ENCODE results near the gene SERPINA4.

Gene SERPINA4

GRCh38 chr14:94568186-94568585, 6.9 kb downstream of the SERPINA4 start:
- TF ChIP-seq, protein P1, sequence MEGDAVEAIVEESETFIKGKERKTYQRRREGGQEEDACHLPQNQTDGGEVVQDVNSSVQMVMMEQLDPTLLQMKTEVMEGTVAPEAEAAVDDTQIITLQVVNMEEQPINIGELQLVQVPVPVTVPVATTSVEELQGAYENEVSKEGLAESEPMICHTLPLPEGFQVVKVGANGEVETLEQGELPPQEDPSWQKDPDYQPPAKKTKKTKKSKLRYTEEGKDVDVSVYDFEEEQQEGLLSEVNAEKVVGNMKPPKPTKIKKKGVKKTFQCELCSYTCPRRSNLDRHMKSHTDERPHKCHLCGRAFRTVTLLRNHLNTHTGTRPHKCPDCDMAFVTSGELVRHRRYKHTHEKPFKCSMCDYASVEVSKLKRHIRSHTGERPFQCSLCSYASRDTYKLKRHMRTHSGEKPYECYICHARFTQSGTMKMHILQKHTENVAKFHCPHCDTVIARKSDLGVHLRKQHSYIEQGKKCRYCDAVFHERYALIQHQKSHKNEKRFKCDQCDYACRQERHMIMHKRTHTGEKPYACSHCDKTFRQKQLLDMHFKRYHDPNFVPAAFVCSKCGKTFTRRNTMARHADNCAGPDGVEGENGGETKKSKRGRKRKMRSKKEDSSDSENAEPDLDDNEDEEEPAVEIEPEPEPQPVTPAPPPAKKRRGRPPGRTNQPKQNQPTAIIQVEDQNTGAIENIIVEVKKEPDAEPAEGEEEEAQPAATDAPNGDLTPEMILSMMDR (conservative IDR thresholded peaks at IDR 0.05; ENCODE audit: low read depth, low read length), result no peak
- DNase-seq (ENCODE audit: low read depth), result no peak
- H3K4me3 ChIP-seq (ENCODE audit: low read length), result no peak overlapping the region

DNA sequence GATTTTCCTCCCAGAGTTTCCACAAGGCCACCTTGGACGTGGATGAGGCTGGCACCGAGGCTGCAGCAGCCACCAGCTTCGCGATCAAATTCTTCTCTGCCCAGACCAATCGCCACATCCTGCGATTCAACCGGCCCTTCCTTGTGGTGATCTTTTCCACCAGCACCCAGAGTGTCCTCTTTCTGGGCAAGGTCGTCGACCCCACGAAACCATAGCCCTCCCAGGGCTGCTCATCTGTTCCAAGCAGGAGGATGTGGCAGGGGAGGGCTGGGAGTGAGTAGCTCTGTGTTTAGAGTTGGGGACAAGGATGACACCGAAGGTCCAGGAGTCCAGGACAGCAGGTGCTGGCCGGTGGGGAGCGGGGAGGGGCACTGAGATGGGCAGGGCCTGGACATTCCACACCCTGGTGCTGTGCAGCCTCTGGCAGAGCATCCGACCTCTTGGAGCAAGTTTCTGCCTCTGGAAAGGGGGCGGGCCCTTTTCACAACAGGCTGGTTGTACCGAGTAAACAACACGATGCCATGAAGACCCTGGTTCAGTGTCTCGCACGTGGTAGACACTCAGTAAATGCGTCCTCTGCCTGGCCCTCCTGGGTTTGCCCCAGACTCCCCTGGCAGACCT, 8.2 kb downstream of the SERPINA4 start:
- no peak overlapping the region for H3K4me3 ChIP-seq (ENCODE audit: low read length)
- TF ChIP-seq, protein P1 (conservative IDR thresholded peaks at IDR 0.05; ENCODE audit: low read depth, low read length), result no peak
- DNase-seq (ENCODE audit: low read depth), result no peak

- no peak overlapping the region for H3K4me3 ChIP-seq (ENCODE audit: low read length)
- no peak for DNase-seq (ENCODE audit: low read depth)
- TF ChIP-seq, protein P1 (conservative IDR thresholded peaks at IDR 0.05; ENCODE audit: low read depth, low read length), result no peak
These were observed 8.8 kb downstream of the SERPINA4 start for GRCh38 chr14:94570002-94570400.

DNA sequence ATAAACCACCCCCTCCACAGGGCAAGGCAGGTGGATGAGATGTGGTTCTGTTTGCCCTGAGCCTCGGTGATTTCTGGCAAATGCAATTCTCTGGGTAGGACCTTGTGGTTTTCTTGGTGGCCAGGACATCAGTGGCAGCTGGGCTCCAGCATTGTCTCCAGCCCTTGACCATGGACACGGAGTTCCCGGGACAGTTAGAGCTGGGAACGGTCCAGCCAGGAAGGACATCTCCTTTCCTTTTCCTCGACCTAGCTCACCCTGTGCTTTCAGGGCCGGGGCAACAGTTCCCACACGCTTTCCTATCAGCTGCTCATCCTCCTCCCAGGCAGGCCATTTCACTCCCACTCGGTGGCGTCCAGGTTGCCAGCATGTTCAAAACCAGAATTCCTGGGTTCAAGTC, 9.2 kb downstream of the SERPINA4 start:
- H3K4me3 ChIP-seq (ENCODE audit: low read length), result no peak overlapping the region
- TF ChIP-seq, protein P1 (conservative IDR thresholded peaks at IDR 0.05; ENCODE audit: low read depth, low read length), result no peak
- no peak for DNase-seq (ENCODE audit: low read depth)

DNA sequence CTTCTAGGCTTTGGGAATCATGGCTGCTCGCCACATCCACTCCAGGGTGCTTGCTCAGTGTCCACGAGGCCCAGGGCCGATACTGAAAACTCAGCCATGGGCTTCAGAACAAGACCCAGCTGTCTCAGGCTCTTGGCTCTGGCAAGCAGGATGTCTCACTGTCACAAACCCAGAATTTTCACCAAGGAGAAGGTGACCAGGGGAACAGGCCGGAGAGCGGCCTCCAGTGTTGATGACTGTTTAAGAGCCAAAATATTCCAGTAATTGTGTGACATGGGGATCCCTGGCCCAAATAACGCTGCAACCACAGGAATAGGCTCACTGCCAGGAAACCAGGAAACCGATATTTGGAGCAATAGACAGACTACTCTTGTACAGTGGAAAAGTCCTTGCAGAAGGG, 10.2 kb downstream of the SERPINA4 start:
- no peak for DNase-seq (ENCODE audit: low read depth)
- H3K4me3 ChIP-seq (ENCODE audit: low read length), result no peak overlapping the region
- TF ChIP-seq, protein P1 (conservative IDR thresholded peaks at IDR 0.05; ENCODE audit: low read depth, low read length), result no peak

DNA sequence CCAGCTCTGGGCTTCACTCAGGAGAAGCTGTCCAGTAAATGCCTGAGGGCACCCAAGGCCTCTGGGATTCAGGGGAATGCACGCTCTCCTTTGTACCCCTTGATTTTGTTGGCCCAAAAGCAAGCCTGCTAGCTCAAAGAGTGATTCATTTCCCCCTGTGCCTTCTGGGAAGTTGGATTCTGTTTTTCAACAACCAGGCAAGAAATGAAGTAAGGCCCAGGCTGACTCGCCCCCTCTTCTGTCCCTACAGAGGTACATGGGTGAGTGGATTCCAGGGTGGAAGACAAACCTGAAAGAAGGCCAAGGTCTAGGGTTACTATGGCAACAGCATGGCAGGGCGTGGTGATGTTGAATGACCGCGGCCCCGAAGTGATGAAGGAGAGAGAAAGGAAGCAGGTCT, 10.7 kb downstream of the SERPINA4 start:
- DNase-seq (ENCODE audit: low read depth), result no peak
- TF ChIP-seq, protein P1 (conservative IDR thresholded peaks at IDR 0.05; ENCODE audit: low read depth, low read length), result no peak
- H3K4me3 ChIP-seq (ENCODE audit: low read length), result no peak overlapping the region

DNA sequence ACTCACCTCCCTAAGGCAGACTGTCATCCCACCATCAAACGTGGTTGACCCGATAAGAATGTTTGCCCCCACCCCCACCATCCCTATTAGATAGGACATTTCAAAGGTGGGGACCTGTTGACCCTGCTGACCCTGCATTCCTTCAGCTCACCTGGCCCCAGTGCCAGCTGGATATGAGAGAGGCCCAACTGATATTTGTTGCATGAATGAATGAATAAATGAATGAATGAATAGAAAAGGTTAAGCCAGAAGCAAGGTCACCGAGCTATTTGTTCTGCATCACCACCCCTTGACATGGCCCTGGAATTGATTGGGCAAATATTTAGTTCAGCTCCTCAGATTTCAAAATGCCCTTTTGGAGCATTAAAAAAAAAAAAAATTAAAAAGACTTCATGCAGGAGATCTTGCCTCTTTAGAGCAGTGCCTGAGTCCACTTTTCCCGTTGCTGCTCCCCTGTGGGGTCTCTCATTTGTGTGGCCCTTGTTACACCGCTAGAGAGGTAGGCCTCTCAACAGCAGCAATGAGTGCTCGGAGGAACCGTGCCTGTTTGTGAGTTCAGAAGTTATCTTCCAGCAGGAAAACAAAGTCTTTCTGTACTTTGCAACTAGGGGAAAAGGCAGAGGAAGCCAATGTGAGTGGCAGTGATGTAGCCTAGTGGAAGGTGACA, 11.5 kb downstream of the SERPINA4 start:
- TF ChIP-seq, protein P1 (conservative IDR thresholded peaks at IDR 0.05; ENCODE audit: low read depth, low read length), result no peak
- H3K4me3 ChIP-seq (ENCODE audit: low read length), result no peak overlapping the region
- no peak for DNase-seq (ENCODE audit: low read depth)
